HUES64 (cell line): ENCODE measurements around the gene VAMP5.
A peak's percentile ranks its signal among the peaks of the same experiment; 100 is the strongest.
"Not testable (repeated sequence)": the region's sequence is repeated elsewhere in the genome, so short reads cannot be mapped to it uniquely, and the experiment has no call there.

Experiments used
- H3K27ac ChIP-seq: 2 replicates; pipeline ENCODE4 v1.7.0; 2013; ENCODE audit warnings: low read depth, low read length, inconsistent platforms
- H3K27me3 ChIP-seq: 2 replicates; pipeline ENCODE4 v1.6.1; 2013; ENCODE audit warnings: mild to moderate bottlenecking, low read length; ENCODE audit not compliant: insufficient read depth
- H3K36me3 ChIP-seq: 2 replicates; pipeline ENCODE4 v1.6.1; 2013; ENCODE audit warnings: mild to moderate bottlenecking, low read length; ENCODE audit not compliant: insufficient read depth
- H3K4me1 ChIP-seq: 2 replicates; pipeline ENCODE4 v1.6.1; 2013; ENCODE audit warnings: mild to moderate bottlenecking, low read length, moderate library complexity; ENCODE audit not compliant: insufficient read depth
- H3K4me3 ChIP-seq: 2 replicates; pipeline ENCODE4 v1.5.1; 2013; ENCODE audit warnings: mild to moderate bottlenecking, low read length, moderate library complexity
- H3K9ac ChIP-seq: 2 replicates; pipeline ENCODE4 v1.6.1; 2013; ENCODE audit warnings: mild to moderate bottlenecking, low read depth, low read length
- H3K9me3 ChIP-seq: 2 replicates; pipeline ENCODE4 v1.6.1; 2013; ENCODE audit warnings: low read depth, low read length; ENCODE audit not compliant: insufficient read depth
- WGBS: fragments of 150-250, 120-280 bp; methylation state at CpG from one replicate; pipeline ENCODE4 v1.1.7; 2013; ENCODE audit warnings: missing lambda C conversion rate; 5-methylcytosine and 5-hydroxymethylcytosine counted together

VAMP5 gene

DNA sequence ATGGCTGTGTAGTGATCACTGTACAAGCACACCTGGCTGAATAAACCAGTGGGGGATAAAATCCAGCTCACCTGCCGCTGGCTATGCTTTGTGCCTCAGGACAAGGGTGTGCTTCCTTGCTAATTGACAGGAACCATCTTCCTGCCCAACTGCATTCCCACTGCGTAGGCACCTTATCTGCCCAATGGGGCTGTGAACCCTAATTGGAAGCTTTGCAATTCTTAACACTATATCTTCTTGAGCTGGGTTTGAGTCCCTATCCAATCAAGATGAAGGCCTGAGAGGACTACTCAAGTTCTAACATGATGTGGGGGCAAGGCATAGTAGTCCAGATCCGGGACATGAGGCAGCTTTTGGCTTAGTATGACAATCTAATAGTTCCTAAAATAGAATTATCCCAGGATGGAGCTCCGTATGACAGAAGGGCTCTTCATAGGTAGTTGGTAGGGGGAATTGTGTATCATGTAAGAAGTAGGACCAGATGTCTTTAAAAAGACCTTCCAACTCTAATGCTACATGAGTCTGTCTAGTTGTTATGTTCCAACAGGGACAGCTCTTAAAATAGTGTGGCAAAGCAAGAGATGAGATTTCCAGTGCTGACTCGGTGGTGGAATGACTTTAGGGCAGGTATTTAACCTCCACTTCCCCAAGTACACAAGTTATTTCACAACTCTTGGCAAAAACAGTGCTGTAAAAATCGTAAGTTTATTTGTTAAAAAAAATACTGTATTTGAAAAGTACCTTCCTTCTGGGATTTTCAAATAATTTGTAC is 20.5 kb downstream of the VAMP5 start:
- H3K9ac ChIP-seq, result no peak overlapping the region
- H3K27ac ChIP-seq, result no peak overlapping the region
- H3K4me3 ChIP-seq, result no peak overlapping the region
- no peaks in the 10 kb centered on the region for H3K4me1 ChIP-seq
- no peaks in the 10 kb centered on the region for H3K9me3 ChIP-seq
- H3K27me3 ChIP-seq, result no peaks in the 10 kb centered on the region
- 85% methylated on average over 4 of the region's 6 CpGs for WGBS
- peaks cover 36% of the 10 kb centered on the region for H3K36me3 ChIP-seq

DNA sequence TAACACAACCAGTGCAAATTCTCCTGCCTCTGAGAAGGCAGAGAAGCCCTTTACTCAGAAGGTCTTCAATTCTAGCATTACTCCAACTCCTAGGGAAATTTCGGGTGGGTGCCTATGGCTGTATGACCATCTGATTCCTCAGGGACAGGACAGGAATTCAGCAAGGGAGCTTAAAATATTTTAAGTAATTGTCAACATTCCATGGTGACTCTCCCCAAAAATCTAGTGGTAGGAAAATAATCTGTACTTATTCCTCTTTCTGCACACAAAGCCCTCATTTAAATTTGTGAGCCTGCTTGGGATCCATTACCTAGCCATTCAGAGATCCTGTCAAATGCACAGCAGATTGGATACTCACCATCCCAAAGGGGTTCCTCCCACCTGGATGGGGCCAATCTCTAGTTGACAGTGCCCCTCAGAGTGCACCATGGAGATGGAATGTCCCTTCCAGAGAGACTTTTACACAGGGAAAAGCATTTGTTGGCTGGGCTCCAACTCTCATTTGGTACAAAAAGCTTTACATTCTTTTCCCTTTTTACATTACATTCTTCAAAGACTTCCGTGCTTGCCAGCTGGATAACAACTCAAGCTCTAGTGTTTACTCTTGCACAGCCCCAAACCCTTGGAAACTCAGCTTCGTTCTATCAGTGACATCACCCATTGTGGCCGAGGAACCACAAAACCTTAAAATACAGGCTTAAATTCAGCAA is 21.3 kb downstream of the VAMP5 start:
- Histone ChIP-seq H3K36me3 (peaks cover 41% of the 10 kb centered on the region), H3K9me3 (no peaks in the 10 kb centered on the region), H3K27ac (no peak overlapping the region), H3K27me3 (no peaks in the 10 kb centered on the region), H3K9ac (no peak overlapping the region), H3K4me1 (no peaks in the 10 kb centered on the region), H3K4me3 (no peak overlapping the region)
- 89% methylated on average over 4 of the region's 4 CpGs for WGBS

DNA sequence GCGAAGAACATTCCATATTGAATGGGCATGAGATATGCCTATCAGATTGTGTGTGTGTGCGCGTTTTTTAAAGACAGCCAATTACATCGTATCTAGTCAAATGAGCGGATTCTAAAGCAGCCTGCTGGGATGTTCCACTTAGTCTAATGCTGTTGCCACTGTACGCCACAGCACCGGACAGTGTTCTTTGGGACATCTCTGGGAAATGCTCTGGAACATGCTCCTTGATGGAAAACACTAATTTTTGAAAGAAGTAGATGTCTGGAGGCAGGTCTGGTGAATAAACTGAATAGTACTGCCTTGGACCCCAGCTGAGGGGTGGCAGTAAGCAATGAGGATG is 21.9 kb downstream of the VAMP5 start:
- 95% methylated on average over 7 of the region's 7 CpGs for WGBS
- no peaks in the 10 kb centered on the region for H3K9me3 ChIP-seq
- H3K4me1 ChIP-seq, result no peaks in the 10 kb centered on the region
- H3K36me3 ChIP-seq, result peaks cover 41% of the 10 kb centered on the region
- no peak overlapping the region for H3K9ac ChIP-seq
- H3K4me3 ChIP-seq, result no peak overlapping the region
- H3K27me3 ChIP-seq, result no peaks in the 10 kb centered on the region
- H3K27ac ChIP-seq, result no peak overlapping the region

DNA sequence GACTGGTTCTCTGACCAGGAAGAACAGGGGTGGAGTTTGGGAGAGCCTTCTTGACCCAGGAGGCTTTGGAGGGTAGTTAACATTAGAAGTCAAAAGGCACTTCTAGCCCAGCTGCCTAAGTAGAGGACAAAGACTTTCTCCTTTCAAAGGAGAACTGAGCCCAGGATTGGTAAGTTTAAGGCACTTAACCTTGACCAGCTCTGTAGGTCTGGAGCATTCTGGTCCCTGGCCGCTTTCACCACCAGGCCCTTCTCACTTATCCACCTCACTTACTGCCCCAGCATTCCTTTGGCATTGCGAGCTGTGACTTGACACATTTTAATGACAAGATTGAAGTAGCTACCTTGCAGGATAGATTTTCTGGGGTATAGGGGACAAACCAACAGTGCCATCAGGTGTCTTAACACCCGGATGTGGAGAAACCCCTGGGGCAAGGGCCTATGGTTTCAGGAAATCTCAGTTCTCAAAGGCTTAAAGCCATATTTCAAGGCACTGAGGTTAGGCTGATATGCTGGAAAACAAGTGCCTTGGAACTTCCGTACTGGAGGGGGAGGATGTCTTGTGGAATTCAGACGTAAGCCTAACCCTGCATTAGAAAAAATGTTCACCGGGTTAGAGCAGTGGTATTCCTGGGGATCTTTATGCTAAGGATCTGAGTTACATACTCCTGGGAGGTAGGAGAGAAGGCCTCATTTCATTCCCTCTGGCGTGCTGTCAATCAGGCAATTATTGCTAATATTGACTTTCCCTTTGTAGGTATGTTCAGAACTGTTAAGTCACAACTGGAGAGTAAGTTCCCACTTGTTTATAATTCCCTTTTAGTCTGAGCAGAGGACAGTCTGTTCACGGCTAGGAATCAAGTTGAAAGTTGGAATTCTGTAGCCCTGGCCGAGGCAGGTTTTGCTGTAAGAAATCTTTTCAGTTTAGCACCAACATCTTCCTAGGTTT is 23.3 kb downstream of the VAMP5 start:
- H3K27me3 ChIP-seq, result no peaks in the 10 kb centered on the region
- no peak overlapping the region for H3K27ac ChIP-seq
- H3K9ac ChIP-seq, result no peak overlapping the region
- WGBS, result 94% methylated on average over 9 of the region's 9 CpGs
- no peak overlapping the region for H3K4me3 ChIP-seq
- H3K36me3 ChIP-seq, result peaks cover 41% of the 10 kb centered on the region
- H3K9me3 ChIP-seq, result no peaks in the 10 kb centered on the region
- no peaks in the 10 kb centered on the region for H3K4me1 ChIP-seq

DNA sequence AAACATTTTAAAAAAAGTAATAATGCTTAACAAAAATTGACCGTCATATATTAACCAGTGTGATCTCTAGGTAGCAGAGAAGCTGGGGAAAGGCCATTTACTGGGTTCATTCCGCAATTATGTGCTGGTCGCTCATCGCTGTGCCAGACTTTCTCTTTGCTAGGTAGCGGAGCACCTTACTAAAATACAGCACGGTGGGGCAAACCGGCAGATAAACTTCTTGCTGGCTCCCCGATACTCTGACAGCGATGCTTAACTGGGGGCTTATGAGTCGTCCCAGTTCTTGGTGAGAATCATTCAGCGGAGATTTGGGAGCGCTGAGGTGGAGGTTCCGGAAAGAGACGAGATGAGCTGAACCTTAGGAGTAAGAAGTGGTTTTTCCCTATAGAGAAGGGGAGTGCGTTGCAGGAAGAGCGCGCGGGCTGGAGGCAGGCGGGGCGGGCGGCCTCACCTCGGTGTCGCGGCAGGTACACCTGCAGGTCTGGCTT is 27.0 kb downstream of the VAMP5 start:
- no peaks in the 10 kb centered on the region for H3K9me3 ChIP-seq
- 9% methylated on average over 24 of the region's 24 CpGs for WGBS

DNA sequence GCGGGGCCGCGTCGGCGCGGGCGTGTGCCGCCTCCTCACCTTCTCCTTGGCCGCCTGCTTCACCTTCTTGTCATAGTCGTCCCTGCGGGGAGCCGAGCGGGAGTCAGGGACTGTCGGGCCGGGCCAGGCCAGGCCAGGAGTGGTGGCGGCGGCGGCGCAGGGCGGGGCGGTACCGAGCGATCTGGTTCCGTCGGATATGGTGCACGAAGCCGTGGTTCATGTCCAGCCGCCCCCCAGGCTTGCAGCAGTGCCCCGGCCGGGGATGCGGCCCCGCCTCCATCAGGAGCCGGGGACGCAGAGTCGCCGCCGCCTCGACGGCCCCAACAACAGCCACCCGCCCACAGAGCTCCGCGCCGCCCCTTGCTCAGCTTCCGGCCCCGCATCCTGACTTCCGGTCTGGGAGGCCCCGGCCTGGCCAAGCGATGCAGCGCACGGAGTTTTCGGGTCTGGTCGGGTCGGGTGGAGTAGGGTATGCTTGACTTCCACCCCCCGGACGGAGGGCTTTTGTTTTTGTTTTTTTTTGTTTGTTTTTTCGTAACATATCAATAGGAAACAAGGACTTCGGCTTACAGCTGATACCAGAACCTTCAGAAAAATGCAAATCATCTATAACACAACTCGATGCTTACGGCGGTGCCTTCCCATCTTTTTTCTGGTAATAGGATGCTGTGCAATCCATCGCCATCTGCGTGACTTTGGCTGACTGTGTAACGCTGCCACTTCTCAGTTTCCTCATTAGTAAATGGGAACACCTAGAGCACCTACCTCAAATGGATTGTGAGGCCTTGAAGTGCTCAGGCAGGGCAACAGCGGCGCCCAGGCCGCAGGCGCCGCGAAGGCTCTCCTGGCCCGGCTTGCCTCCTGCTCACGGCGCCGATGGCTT is 27.7 kb downstream of the VAMP5 start, which contains the start of gene C2orf68:
Gene C2orf68, minus strand, starts transcription at position 362 of the 883 bp plus-strand sequence. Its CDS starts 82 bp downstream, at position 280.
- WGBS, result 12% methylated on average over 72 of the region's 73 CpGs
- Histone ChIP-seq H3K9ac (peak within 1 kb of the TSS; percentile 74), H3K27me3 (no peaks in the 10 kb centered on the region), H3K9me3 (no peaks in the 10 kb centered on the region), H3K36me3 (peaks cover 31% of the 10 kb centered on the region), H3K27ac (peak within 1 kb of the TSS; percentile 82), H3K4me3 (peak within 1 kb of the TSS; percentile 85), H3K4me1 (peaks cover 2% of the 10 kb centered on the region; the same call in 1 of the 2 replicates)

More for the DNA sequence above, 27.0 kb downstream of the VAMP5 start:
- H3K4me1 ChIP-seq, result no peaks in the 10 kb centered on the region
- H3K27ac ChIP-seq, result peak overlapping the region; percentile 82
- peak overlapping the region; percentile 74 for H3K9ac ChIP-seq
- H3K27me3 ChIP-seq, result no peaks in the 10 kb centered on the region
- peak overlapping the region; percentile 85 for H3K4me3 ChIP-seq
- peaks cover 36% of the 10 kb centered on the region for H3K36me3 ChIP-seq

DNA sequence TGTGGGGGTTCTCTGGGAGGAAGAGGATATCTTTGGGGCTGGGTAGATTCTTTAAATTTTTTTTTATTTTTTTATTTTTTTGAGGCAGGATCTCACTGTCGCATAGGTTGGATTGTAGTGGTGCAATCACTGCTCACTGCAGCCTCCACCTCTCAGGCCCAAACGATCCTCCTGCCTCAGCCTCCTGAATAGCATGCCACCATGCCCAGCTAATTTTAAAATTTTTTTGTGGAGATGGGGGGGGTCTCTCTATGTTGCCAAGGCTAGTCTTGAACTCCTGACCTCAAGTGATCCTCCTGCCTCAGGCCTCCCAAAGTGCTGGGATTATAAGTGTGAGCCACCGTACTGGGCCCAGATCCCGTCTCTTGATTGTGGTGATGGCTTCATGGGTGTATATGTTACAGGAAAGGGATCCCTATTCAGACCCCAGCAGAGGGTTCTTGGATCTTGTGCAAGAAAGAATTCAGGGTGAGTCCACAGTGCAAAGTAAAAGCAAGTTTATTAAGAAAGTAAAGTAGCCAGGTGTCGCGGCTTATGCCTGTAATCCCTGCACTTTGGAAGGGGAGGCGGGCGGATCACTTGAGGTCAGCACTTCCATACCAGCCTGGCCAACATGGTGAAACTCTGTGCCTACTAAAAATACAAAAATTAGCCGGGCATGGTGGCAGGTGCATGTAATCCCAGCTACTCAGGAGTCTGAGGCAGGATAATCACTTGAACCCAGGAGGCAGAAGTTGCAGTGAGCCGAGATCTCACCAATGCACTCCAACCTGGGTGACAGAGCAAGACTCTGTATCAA is 29.7 kb downstream of the VAMP5 start:
- Histone ChIP-seq H3K4me3 (no peak overlapping the region), H3K27me3 (no peaks in the 10 kb centered on the region), H3K9me3 (no peaks in the 10 kb centered on the region), H3K4me1 (peaks cover 3% of the 10 kb centered on the region; the same call in 1 of the 2 replicates), H3K36me3 (peaks cover 20% of the 10 kb centered on the region), H3K9ac (no peak overlapping the region), H3K27ac (no peak overlapping the region)
- WGBS, result 96% methylated on average over 9 of the region's 10 CpGs

DNA sequence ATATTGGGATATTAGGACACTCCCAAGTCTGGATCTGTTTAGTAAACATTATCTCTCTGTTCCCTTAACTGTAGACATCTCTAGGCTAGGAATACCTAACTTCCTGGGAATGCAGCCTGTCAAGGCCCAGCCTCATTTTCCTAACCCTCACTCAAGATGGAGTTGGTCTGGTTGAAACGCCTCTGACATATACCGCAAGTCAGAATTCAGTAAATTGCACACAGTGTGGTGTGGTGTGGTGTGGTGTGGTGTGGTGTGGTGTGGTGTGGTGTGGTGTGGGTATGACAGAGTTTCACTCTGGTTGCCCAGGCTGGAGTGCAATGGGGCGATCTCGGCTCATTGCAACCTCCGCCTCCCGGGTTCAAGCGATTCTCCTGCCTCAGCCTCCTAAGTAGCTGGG is 30.5 kb downstream of the VAMP5 start:
- WGBS, result over 99% methylated on average over 7 of the region's 7 CpGs
- H3K27me3 ChIP-seq, H3K9ac ChIP-seq, H3K4me1 ChIP-seq, H3K4me3 ChIP-seq, H3K9me3 ChIP-seq, H3K27ac ChIP-seq: not testable (repeated sequence)
- peaks cover 22% of the 10 kb centered on the region for H3K36me3 ChIP-seq

DNA sequence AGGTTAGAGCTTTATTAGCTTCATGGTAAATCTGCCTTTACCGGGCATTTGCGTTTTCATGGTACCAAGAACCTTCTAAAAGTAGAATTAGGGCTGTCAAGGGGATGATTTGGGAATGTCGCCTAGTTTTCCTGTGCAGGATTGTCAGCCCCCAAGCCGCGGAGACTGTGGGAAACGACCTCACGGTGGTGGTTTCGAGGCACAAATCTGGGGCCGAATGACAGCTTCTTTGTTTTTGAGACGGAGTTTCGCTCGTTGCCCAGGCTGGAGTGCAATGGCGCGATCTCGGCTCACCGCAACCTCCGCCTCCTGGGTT is 31.1 kb downstream of the VAMP5 start:
- H3K27ac ChIP-seq, result no peak overlapping the region
- peak overlapping the region; percentile 82; the same call in 1 of the 2 replicates for H3K4me3 ChIP-seq
- H3K9ac ChIP-seq, result no peak overlapping the region
- no peaks in the 10 kb centered on the region for H3K9me3 ChIP-seq
- WGBS, result 92% methylated on average over 17 of the region's 17 CpGs
- no peaks in the 10 kb centered on the region for H3K27me3 ChIP-seq
- peaks cover 3% of the 10 kb centered on the region; the same call in 1 of the 2 replicates for H3K4me1 ChIP-seq
- peaks cover 24% of the 10 kb centered on the region for H3K36me3 ChIP-seq

DNA sequence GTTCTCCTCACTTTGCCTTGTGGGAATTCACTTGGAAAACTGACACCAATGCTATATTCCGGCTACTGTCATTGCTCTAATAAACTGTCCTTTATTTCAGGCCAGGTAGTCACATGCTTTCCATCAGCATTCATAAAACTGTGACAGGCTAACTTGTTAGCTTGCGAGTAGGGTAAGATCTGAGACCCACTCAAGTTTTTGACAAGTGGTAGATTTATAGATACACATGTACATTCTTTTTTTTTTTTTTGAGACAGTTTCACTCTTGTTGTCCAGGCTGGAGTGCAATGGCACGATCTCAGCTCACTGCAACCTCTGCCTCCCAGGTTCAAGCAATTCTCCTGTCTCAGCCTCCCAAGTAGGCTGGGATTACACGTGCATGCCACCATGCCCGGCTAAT is 33.5 kb downstream of the VAMP5 start:
- Histone ChIP-seq H3K36me3 (peaks cover 46% of the 10 kb centered on the region), H3K4me3 (peak overlapping the region; percentile 82)
- H3K27ac ChIP-seq, H3K9ac ChIP-seq, H3K27me3 ChIP-seq, H3K4me1 ChIP-seq, H3K9me3 ChIP-seq: not testable (repeated sequence)
- 92% methylated on average over 5 of the region's 5 CpGs for WGBS
